WERI-Rb-1 (cell line): ENCODE results near the gene STYXL1.
"Not testable (repeated sequence)": the region's sequence is repeated elsewhere in the genome, so short reads cannot be mapped to it uniquely, and the experiment has no call there.

Experiments
- DNase-seq: peaks from one replicate; pipeline ENCODE4 v3.0.0-alpha.2; 2020
- H3K27ac ChIP-seq: fragments of 250-450 bp; sonication (Bioruptor Pico); 2 replicates; pipeline ENCODE4 v1.5.1; 2020; ENCODE audit warnings: mild to moderate bottlenecking, moderate library complexity
- H3K27me3 ChIP-seq: fragments of 250-450 bp; sonication (Bioruptor Pico); 2 replicates; pipeline ENCODE4 v1.5.1; 2021; ENCODE audit warnings: mild to moderate bottlenecking, low read depth, moderate library complexity; ENCODE audit not compliant: insufficient read depth, severe bottlenecking
- H3K36me3 ChIP-seq: fragments of 250-450 bp; sonication (Bioruptor Pico); 2 replicates; pipeline ENCODE4 v1.5.1; 2020; ENCODE audit warnings: mild to moderate bottlenecking, moderate library complexity
- H3K4me3 ChIP-seq: 2 replicates; pipeline ENCODE4 v1.5.1; 2011; ENCODE audit warnings: low read depth, mild to moderate bottlenecking, control low read depth, low read length
- H3K9me3 ChIP-seq: fragments of 250-450 bp; sonication (Bioruptor Pico); 2 replicates; pipeline ENCODE4 v1.5.1; 2021; ENCODE audit warnings: mild to moderate bottlenecking, moderate library complexity; ENCODE audit not compliant: severe bottlenecking
- CTCF ChIP-seq: IDR thresholded peaks from 2 replicates; pipeline ENCODE4 v1.5.1; 2011; ENCODE audit warnings: low read depth, mild to moderate bottlenecking, control low read depth, inconsistent platforms, low read length

Gene STYXL1

GRCh38 chr7:76029682-76030081 lies 18.1 kb downstream of the STYXL1 start:
- H3K9me3 ChIP-seq, H3K4me3 ChIP-seq, H3K27ac ChIP-seq, H3K36me3 ChIP-seq, DNase-seq, H3K27me3 ChIP-seq: not testable (repeated sequence)
- peak; percentile 17; the same call in 1 of the 2 replicates for TF ChIP-seq CTCF

GRCh38 chr7:76023002-76023401 lies 24.8 kb downstream of the STYXL1 start:
- Histone ChIP-seq H3K4me3 (no peak overlapping the region), H3K36me3 (peaks cover 11% of the 10 kb centered on the region), H3K9me3 (no peaks in the 10 kb centered on the region), H3K27ac (no peak overlapping the region), H3K27me3 (no peaks in the 10 kb centered on the region)
- DNase-seq, result no peak
- no peak for TF ChIP-seq CTCF

GRCh38 chr7:76022026-76022780 lies 25.6 kb downstream of the STYXL1 start:
- no peak for DNase-seq
- H3K36me3 ChIP-seq, result peaks cover 11% of the 10 kb centered on the region
- H3K4me3 ChIP-seq, result no peak overlapping the region
- H3K27ac ChIP-seq, result no peak overlapping the region
- no peak for TF ChIP-seq CTCF
- no peaks in the 10 kb centered on the region for H3K27me3 ChIP-seq
- H3K9me3 ChIP-seq, result no peaks in the 10 kb centered on the region

GRCh38 chr7:76020031-76020714 lies 27.6 kb downstream of the STYXL1 start:
- DNase-seq, result peak; percentile 73
- Histone ChIP-seq H3K4me3 (no peak overlapping the region), H3K36me3 (peaks cover 6% of the 10 kb centered on the region; the same call in 1 of the 2 replicates), H3K27me3 (no peaks in the 10 kb centered on the region), H3K9me3 (no peaks in the 10 kb centered on the region), H3K27ac (no peak overlapping the region)
- peak; percentile 91 for TF ChIP-seq CTCF

- not testable (repeated sequence) for H3K27me3 ChIP-seq, H3K36me3 ChIP-seq, H3K9me3 ChIP-seq, H3K27ac ChIP-seq, H3K4me3 ChIP-seq, DNase-seq
Measured at GRCh38 chr7:76018520-76018919, 29.3 kb downstream of the STYXL1 start.

GRCh38 chr7:76016191-76016947 lies 31.4 kb downstream of the STYXL1 start:
- peaks cover 3% of the 10 kb centered on the region; the same call in 1 of the 2 replicates for H3K36me3 ChIP-seq
- no peaks in the 10 kb centered on the region for H3K27me3 ChIP-seq
- H3K27ac ChIP-seq, result no peak overlapping the region
- no peak for DNase-seq
- H3K9me3 ChIP-seq, result no peaks in the 10 kb centered on the region
- H3K4me3 ChIP-seq, result no peak overlapping the region
- no peak for TF ChIP-seq CTCF
